ENCODE measurements around the gene MED27. TPM values are rescaled to one million over a fixed set of nuclear protein-coding genes. Genes with fewer than 3 reads are reported as not detected.
A peak's percentile ranks its signal among the peaks of the same experiment; 100 is the strongest.

Gene MED27
- total and polyA plus RNA-seq, 2 of the 13 experiments (the other 11 are each of a cell fraction or from before 2014, with no cell fraction given), result 16.9 to 19.0 TPM

DNA sequence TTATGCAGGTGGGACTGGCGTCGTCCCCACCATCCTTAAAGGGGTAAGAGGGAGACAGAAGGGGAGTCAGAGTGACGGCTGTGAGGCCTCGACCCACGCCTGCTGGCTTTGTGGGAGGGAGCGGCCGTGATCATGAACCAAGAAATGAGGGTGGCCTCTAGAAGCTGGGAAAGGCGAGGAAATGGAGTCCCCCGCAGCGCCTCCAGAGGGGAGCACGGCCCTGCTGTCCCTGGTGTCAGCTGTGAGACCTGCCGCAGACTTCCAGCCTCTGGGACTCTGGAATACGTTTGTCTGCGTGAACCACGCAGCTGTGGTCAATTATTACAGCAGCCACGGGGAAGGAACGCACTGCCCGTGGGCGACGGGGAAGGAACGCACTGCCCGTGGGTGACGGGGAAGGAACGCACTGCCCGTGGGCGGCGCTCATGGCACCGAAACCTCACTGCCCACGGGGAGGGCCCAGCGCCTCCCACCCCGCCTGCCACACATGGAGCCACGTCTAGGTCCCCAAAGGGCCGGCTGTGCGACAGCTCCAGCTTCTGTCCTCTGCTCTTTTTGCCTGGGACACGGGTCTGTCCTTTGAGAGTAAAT is 231.0 kb downstream of the MED27 start (continued):
- no peak for TF ChIP-seq TRAFD1 (CRISPR knock-in tag; IDR thresholded peaks at IDR 0.05; ENCODE audit: borderline replicate concordance)

DNA sequence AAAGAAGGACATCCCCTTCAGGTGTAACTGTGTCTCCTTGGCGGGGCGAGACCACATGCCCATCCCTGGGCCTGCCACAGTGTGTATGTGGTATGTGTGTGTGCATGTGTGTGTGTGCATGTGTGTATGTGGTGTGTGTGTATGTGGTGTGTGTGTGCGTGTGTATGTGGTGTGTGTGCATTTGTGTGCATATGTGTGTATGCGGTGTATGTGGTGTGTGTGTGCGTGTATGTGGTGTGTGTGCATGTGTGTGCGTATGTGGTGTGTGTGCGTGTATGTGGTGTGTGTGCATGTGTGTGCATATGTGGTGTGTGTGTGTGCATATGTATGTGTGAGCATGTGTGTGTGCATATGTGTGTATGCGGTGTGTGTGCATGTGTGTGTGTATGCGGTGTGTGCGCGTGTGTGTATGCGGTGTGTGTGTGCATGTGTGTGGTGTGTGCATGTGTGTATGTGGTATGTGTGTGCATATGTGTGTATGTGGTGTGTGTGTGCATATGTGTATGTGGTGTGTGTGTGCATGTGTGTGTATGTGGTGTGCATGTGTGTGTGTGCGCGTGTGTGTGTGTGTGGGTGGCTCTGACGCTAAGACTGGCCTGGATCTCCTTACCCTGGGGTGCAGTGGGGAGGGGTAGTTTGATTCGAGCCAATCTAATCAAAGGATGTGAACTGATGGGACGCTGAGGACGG is 231.9 kb downstream of the MED27 start:
- WGBS (ENCODE audit: low lambda C conversion rate), result 72% methylated on average over 18 of the region's 18 CpGs
- peak; percentile 63 for FAIRE-seq

More for the DNA sequence above, 231.9 kb downstream of the MED27 start:
- Histone ChIP-seq H3K27me3 (ENCODE audit: control insufficient read depth in 1 of 2, insufficient read depth in 2 of 2, low read length in 2 of 2) (peaks cover 0 to 35% of the 10 kb centered on the region in 2 experiments; a peak in 3 of 5 replicates), H3K4me3 (replicated peaks in 1 of 3; ENCODE audit: insufficient read depth in 1 of 3, low read depth in 2 of 3, low read length in 3 of 3) (no peak overlapping the region), H3K9ac (ENCODE audit: insufficient read depth, low read depth, low read length) (no peak overlapping the region), H3K9me3 (ENCODE audit: low read length) (no peaks in the 10 kb centered on the region), H3K4me2 (ENCODE audit: low read depth, low read length) (no peak overlapping the region), H4K20me1 (ENCODE audit: insufficient read depth, low read length) (no peaks in the 10 kb centered on the region), H3K4me1 (ENCODE audit: insufficient read depth, low read length) (peaks cover 7% of the 10 kb centered on the region; the same call in 1 of the 2 replicates), H3K27ac (ENCODE audit: extremely low read length, insufficient read depth, low read length) (no peak overlapping the region), H3K79me2 (ENCODE audit: insufficient read depth, low read length) (no peaks in the 10 kb centered on the region), H3K36me3 (replicated peaks in 1 of 2; ENCODE audit: control insufficient read depth in 1 of 2, insufficient read depth in 2 of 2, low read length in 2 of 2) (no peaks in the 10 kb centered on the region), H2AFZ (ENCODE audit: low read length) (no peak overlapping the region)
- in situ Hi-C loops (cut with HindIII; ENCODE audit: extremely low pct_ligation_motif_present, low pct_unique_long_range_greater_than_20kb), result no loop called here
- TF ChIP-seq, protein P1, sequence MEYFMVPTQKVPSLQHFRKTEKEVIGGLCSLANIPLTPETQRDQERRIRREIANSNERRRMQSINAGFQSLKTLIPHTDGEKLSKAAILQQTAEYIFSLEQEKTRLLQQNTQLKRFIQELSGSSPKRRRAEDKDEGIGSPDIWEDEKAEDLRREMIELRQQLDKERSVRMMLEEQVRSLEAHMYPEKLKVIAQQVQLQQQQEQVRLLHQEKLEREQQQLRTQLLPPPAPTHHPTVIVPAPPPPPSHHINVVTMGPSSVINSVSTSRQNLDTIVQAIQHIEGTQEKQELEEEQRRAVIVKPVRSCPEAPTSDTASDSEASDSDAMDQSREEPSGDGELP (IDR thresholded peaks at IDR 0.05; ENCODE audit: borderline replicate concordance, low read depth), result no peak
- TF ChIP-seq HNRNPL (IDR thresholded peaks at IDR 0.05; ENCODE audit: low read depth, low read length), result 0 out of 2 replicates have a peak, but pooled peaks have one; percentile 37
- no peak for TF ChIP-seq ZNF615 (CRISPR knock-in tag; IDR thresholded peaks at IDR 0.05; ENCODE audit: borderline replicate concordance)
- ChIA-PET CTCF (ENCODE audit: low intra/inter-chr PET ratio, low total read pairs) (no interaction called here), POLR2A (no interaction called here)
- intact Hi-C loops (cut with micrococcal nuclease; ENCODE audit: unreplicated experiment), result no loop called here
- ATAC-seq (no peak), DNase-seq (ENCODE audit: low spot score) (no peak)
- BruUV-seq (replicated peaks), result no TSS peak
